Suprapubic skin (tissue), 4 donors: ENCODE measurements around the gene PFAS. TPM values are rescaled to one million over a fixed set of nuclear protein-coding genes. Genes with fewer than 3 reads are reported as not detected.
A peak's percentile ranks its signal among the peaks of the same experiment; 100 is the strongest.
"Not testable (repeated sequence)": the region's sequence is repeated elsewhere in the genome, so short reads cannot be mapped to it uniquely, and the experiment has no call there.

Source experiments
- DNase-seq, 2 donors: peaks; one replicate each; pipeline ENCODE4 v3.0.0-alpha.2; 2019; ENCODE audit warnings: low spot score in 2 of 2
- H3K27ac ChIP-seq: fragments of 200-600 bp; sonication (generic); one replicate; pipeline ENCODE4 v1.5.1; 2019
- H3K27me3 ChIP-seq: fragments of 200-600 bp; sonication (generic); one replicate; pipeline ENCODE4 v1.5.1; 2019
- H3K36me3 ChIP-seq: fragments of 200-600 bp; sonication (generic); one replicate; pipeline ENCODE4 v1.5.1; 2019
- H3K4me1 ChIP-seq: fragments of 200-600 bp; sonication (generic); one replicate; pipeline ENCODE4 v1.5.1; 2019
- H3K4me3 ChIP-seq: fragments of 200-600 bp; sonication (generic); one replicate; pipeline ENCODE4 v1.5.1; 2019; ENCODE audit warnings: mild to moderate bottlenecking
- H3K9me3 ChIP-seq: fragments of 200-600 bp; sonication (generic); one replicate; pipeline ENCODE4 v1.5.1; 2019
- EP300 ChIP-seq: sonication (generic); formaldehyde crosslinking; IDR thresholded peaks from one replicate; pipeline ENCODE4 v1.6.1; 2017; ENCODE audit warnings: antibody characterized with exemption
- POLR2A ChIP-seq, 2 donors: fragments of 450-650 bp; IDR thresholded peaks; one replicate each; pipeline ENCODE4 v1.6.1; 2017; ENCODE audit warnings: antibody characterized with exemption in 2 of 2, mild to moderate bottlenecking in 2 of 2, moderate library complexity in 2 of 2
- POLR2AphosphoS5 ChIP-seq, 3 donors: sonication (generic); formaldehyde crosslinking; IDR thresholded peaks; one replicate each; pipeline ENCODE4 v1.6.1; 2017; ENCODE audit warnings: antibody characterized with exemption in 3 of 3
- WGBS: methylation state at CpG from one replicate; pipeline ENCODE4 v1.1.5; 2018; 5-methylcytosine and 5-hydroxymethylcytosine counted together
- total RNA-seq, 4 donors: library from RNA; depleted of rRNA; stranded (reverse); fragments of >200 nt; gene quantifications; one replicate each; pipeline ENCODE4 v1.1.0, GENCODE V29; 2016
- TF ChIP-seq, protein P1 (sequence below), 2 donors: fragments of 200-600 bp in 1 of 2; fragments of 450-650 bp in 1 of 2; sonication (generic) in 1 of 2; IDR thresholded peaks; one replicate each; pipeline ENCODE4 v1.5.1; 2016 to 2019; ENCODE audit warnings: antibody characterized with exemption in 2 of 2, mild to moderate bottlenecking in 1 of 2, moderate library complexity in 1 of 2

Gene PFAS
- total RNA-seq, 4 donors from 2014 or later = 13.0 to 35.1 (median 16.7) TPM

DNA sequence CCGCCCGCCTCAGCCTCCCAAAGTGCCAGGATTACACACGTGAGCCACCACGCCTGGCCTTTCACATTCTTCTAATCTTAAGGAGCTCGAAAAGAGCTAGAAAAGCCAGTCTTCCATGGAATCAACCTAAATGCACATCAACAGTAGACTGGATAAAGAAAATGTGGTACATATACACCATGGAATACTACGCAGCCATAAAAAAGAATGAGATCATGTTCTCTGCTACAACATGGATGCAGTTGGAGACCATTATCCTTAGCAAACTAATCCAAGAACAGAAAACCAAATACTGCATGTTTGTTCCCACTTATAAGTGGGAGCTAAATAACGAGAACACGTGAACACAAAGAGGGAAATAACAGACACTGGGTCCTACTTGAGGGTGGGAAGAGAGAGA, 4.3 kb upstream of the PFAS start:
- no peak overlapping the region for H3K27ac ChIP-seq
- H3K4me3 ChIP-seq = no peak overlapping the region
- H3K27me3 ChIP-seq = no peaks in the 10 kb centered on the region
- H3K36me3 ChIP-seq = peaks cover 12% of the 10 kb centered on the region
- WGBS = 95% methylated on average over 8 of the region's 8 CpGs
- H3K4me1 ChIP-seq = peaks cover 18% of the 10 kb centered on the region
- H3K9me3 ChIP-seq = no peaks in the 10 kb centered on the region
- TF ChIP-seq POLR2AphosphoS5 (IDR thresholded peaks at IDR 0.05) = no peak
- TF ChIP-seq EP300 = no peak
- TF ChIP-seq, protein P1, sequence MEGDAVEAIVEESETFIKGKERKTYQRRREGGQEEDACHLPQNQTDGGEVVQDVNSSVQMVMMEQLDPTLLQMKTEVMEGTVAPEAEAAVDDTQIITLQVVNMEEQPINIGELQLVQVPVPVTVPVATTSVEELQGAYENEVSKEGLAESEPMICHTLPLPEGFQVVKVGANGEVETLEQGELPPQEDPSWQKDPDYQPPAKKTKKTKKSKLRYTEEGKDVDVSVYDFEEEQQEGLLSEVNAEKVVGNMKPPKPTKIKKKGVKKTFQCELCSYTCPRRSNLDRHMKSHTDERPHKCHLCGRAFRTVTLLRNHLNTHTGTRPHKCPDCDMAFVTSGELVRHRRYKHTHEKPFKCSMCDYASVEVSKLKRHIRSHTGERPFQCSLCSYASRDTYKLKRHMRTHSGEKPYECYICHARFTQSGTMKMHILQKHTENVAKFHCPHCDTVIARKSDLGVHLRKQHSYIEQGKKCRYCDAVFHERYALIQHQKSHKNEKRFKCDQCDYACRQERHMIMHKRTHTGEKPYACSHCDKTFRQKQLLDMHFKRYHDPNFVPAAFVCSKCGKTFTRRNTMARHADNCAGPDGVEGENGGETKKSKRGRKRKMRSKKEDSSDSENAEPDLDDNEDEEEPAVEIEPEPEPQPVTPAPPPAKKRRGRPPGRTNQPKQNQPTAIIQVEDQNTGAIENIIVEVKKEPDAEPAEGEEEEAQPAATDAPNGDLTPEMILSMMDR (IDR thresholded peaks at IDR 0.05) = no peak
- no peak for TF ChIP-seq POLR2A (IDR thresholded peaks at IDR 0.05)
- DNase-seq = no peak

DNA sequence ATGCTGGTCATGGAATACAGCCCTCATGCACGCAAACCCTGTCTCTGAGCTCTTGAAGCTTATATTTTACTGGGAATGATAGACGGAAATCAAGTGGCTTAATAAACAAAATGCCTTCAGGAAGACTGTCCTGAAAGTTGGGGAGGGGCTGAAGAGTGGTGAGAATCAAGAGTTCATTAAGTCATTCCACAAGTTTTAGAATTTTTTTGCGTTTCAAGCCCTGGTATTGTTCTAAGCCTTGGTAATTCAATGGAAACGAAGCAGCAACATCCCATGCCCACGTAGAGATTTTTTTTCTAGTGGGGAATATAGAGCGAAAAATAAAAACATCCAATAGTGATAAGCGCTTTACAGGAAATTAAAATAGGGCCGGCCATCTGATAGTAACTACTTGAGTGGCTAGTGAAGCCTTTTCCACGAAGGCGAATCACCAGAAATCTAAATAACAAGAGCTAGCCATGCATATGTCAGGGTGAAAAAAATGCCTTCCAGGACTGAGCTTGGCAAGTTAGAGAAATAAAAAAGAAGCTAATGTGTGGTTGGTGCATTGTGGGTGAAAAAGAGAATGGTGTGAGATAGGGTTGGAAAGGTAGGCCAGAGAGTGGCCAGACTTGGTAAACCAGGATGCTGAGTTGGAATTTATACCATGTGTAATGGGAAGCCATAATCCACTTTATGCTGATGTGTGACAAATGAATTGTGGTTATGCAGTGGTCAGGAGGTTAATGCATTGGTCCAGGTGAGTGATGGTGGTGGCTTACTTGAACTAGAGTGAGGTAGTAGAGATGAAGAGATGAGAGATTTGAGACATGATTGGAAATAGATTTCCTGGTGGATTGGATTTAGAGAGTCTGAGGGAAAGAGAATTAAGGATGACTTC, 772 bp downstream of the PFAS start:
- Histone ChIP-seq H3K4me3 (peak overlapping the region; percentile 71), H3K9me3 (no peaks in the 10 kb centered on the region), H3K27ac (peak overlapping the region; percentile 96), H3K4me1 (peaks cover 21% of the 10 kb centered on the region), H3K36me3 (peaks cover 12% of the 10 kb centered on the region), H3K27me3 (no peaks in the 10 kb centered on the region)
- WGBS = 13% methylated on average over 10 of the region's 10 CpGs
- DNase-seq = no peak
- TF ChIP-seq, protein P1 (IDR thresholded peaks at IDR 0.05) = no peak
- no peak for TF ChIP-seq EP300
- no peak for TF ChIP-seq POLR2A (IDR thresholded peaks at IDR 0.05)
- TF ChIP-seq POLR2AphosphoS5 (IDR thresholded peaks at IDR 0.05) = no peak

DNA sequence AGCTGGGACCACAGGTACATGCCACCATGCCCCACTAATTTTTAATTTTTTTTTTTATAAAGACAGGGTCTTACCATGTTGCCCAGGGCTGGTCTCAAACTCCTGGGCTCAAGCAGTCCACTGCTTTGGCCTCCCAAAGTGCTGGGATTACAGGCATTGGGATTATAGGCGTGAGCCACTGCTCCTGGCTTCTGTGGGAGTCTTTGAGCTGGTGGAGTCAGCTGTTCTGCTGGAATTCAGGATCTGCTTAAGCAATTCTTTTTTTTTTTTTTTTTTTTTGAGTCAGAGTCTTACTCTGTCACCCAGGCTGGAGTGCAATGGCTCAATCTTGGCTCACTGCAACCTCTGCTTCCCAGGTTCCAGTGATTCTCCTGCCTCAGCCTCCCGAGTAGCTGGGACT, 2.3 kb downstream of the PFAS start:
- not testable (repeated sequence) for H3K27ac ChIP-seq, H3K9me3 ChIP-seq, DNase-seq, H3K27me3 ChIP-seq, H3K4me3 ChIP-seq
- WGBS = 66% methylated on average over 2 of the region's 2 CpGs
- peaks cover 27% of the 10 kb centered on the region for H3K36me3 ChIP-seq
- peaks cover 21% of the 10 kb centered on the region for H3K4me1 ChIP-seq

DNA sequence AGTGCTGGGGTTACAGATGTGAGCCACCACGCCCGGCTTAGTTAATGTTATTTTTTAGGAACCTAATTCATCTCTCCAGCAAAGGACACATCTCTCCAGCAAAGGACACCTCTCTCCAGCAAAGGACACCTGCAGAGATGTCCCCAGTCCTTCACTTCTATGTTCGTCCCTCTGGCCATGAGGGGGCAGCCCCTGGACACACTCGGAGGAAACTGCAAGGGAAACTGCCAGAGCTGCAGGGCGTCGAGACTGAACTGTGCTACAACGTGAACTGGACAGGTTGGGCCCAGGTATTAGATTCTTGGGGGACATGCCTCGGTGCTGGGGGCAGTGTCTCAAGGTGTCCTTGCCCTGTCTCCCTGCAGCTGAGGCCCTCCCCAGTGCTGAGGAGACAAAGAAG, 4.7 kb downstream of the PFAS start:
- no peaks in the 10 kb centered on the region for H3K27me3 ChIP-seq
- TF ChIP-seq POLR2A (IDR thresholded peaks at IDR 0.05) (no peak), POLR2AphosphoS5 (IDR thresholded peaks at IDR 0.05) (no peak), EP300 (no peak)
- TF ChIP-seq, protein P1 (IDR thresholded peaks at IDR 0.05) = no peak
- 86% methylated on average over 8 of the region's 8 CpGs for WGBS
- no peak for DNase-seq
- no peak overlapping the region for H3K27ac ChIP-seq
- H3K4me3 ChIP-seq = no peak overlapping the region
- no peaks in the 10 kb centered on the region for H3K9me3 ChIP-seq
- H3K4me1 ChIP-seq = peaks cover 8% of the 10 kb centered on the region
- peaks cover 51% of the 10 kb centered on the region for H3K36me3 ChIP-seq

DNA sequence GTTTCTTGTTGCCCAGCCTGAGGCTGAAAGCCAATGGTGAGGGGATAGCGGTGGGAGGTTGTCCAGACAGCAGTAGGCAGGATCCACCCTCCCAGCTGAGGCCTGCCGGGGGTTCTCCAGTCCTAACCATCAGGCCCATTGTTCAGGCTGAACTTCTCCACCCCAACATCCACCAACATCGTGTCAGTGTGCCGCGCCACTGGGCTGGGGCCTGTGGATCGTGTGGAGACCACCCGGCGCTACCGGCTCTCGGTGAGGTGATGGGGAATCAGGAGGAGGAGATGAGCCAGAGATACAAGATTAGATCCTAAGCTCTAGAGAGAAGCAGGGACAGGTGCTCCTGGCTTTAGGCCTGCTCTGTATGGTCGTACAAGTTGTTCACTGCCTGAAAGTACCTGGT, 5.8 kb downstream of the PFAS start:
- TF ChIP-seq POLR2AphosphoS5 (IDR thresholded peaks at IDR 0.05) (no peak), EP300 (no peak), POLR2A (IDR thresholded peaks at IDR 0.05) (no peak)
- TF ChIP-seq, protein P1 (IDR thresholded peaks at IDR 0.05) = no peak
- H3K36me3 ChIP-seq = peaks cover 61% of the 10 kb centered on the region
- WGBS = 98% methylated on average over 11 of the region's 11 CpGs
- H3K27ac ChIP-seq = no peak overlapping the region
- H3K4me3 ChIP-seq = no peak overlapping the region
- peaks cover 2% of the 10 kb centered on the region for H3K4me1 ChIP-seq
- no peak for DNase-seq
- no peaks in the 10 kb centered on the region for H3K9me3 ChIP-seq
- no peaks in the 10 kb centered on the region for H3K27me3 ChIP-seq
